Right lobe of liver (tissue), 4 donors: ENCODE data around the gene ZNF134.

Source experiments
- CTCF ChIP-seq, 4 donors: fragments of 200-600 bp in 3 of 4; fragments of 450-650 bp in 1 of 4; IDR thresholded peaks; one replicate each; pipeline versions ENCODE4 v1.5.1 to v1.8.0; 2016 to 2022; ENCODE audit warnings: antibody characterized with exemption in 4 of 4, mild to moderate bottlenecking in 2 of 4
- POLR2A ChIP-seq: fragments of 450-650 bp; IDR thresholded peaks from one replicate; pipeline ENCODE4 v1.6.1; 2017; ENCODE audit warnings: antibody characterized with exemption, mild to moderate bottlenecking
- donor health status: DM: no; HTN: no; CAD: no.
- donor health status: DM: no; HTN: no; CAD: no.
- donor health status: DM: no; HTN: yes; CAD: no.

DNA sequence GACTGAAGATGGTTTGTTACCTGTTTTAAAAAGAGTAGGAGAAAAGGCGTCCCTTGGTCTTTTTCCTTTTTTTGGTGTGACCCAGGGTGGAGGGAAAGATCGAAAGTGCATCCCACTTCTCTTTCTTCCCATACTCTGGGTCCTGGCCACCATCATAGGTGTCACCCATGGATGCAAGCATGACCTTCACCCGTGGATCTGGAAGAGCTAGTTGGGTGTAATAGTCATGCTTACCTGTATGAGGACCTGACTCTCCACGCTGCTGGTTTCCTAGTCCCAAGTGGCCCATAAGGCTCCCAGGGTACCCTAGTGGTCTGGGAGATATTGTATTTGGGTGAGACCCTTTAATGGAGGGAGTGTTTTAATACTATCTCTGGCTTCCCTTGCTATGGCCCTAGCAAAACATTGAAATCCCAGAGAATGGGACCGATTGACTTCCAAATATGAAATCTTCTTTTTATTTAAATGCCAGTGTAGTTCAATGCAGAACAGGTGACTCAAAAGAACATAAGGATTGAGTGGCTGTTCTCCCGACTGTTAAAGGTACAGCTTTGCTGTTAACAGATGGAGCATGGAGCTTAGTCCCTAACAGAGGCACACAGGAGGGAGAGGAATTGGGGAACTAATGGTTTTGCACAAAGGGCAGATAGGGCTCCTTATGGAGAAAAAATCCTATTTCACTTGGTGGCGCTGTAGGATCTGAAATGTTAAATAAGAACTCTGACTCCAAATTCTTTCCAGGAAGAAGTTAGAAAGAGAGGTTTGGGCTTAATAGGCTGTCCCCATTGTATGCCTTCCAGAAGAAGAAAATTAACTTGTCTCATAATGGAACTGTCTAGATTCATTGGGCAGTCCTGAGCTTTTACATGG, 47.4 kb upstream of the ZNF134 start:
- TF ChIP-seq CTCF (IDR thresholded peaks at IDR 0.05) (no peak), POLR2A (no peak)
